GM04503 (cell line): ENCODE measurements around the gene PLXNA4.

Source experiments
- DNase-seq: peaks from one replicate; pipeline ENCODE4 v3.0.0-alpha.2; 2012; ENCODE audit warnings: low read depth

The PLXNA4 gene

GRCh38 chr7:132318352-132319318, 257.6 kb downstream of the PLXNA4 start:
- no peak for DNase-seq

DNA sequence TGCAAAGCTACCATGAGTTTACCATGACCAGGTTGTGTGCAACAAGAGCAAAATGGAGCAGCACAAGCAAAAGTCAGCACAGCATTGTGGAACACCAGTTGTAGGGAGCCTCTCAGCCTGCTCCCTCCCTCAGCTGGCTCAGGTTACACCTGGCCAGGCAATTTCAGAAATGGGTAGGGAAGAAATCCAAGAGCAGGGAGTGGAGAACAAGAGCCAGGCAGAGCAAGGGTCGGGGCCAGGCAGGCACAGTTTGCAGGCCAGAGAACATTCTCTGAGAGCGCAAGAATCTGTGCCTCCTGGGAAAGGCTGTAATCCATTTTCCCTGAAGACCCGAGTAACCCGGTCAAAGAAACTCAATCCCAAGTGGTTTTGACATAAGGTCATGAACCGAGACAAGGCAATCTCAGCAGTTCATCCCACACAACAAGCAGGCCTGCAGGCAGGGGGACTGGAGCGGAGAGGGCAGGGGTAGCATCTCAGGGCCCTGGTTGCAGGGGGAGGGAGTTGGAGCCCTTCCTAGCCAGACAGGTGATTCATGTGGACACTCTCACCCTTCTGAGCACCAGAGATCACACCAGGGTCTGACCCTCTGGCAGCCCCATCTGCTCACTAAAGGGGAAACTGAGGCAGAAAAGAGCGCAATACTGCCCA, 258.4 kb downstream of the PLXNA4 start:
- DNase-seq, result no peak

DNA sequence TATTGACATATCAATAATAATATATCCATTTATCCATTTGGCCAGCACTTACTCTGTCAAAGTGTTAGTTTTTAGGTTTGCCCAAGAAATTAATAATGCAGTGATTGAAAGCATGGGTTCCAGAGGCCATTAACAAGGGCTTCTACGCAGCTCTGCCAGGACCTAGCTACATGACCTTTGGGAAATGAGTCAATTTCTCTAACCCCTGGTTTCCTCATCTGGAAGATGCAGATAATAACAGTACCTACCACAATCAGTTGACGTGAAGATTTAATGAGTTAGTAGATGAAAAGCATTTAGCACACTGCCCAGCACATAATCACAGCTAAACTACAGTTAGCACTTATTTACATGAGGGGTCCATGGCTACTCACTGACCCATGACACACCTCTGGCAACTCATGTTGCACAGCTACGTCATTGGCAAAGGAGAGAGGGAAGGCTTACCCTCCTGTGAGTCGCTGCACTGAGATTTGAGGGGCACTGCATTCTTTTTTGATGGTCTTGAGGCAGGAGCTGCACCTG, 263.7 kb downstream of the PLXNA4 start:
- DNase-seq, result no peak

DNA sequence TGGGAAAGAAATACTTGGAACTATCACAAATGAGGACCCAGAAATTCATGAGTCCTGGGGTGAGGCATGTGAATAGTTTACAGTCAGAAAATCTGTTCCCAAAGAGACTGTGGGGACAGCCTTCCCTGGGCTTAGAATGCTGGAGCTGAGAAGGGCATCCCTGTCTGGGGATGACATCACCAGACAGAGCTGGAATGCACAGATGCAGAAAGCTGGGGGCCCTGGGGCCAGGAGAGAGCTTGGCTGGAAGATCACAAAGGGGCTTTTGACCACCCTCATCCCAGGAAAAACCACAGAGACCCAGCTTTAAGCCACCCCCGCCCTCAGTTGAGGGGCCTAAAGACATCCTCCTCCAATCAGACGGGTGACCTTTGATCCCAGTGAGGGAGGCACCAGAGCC, 264.5 kb downstream of the PLXNA4 start:
- no peak for DNase-seq

- DNase-seq, result no peak
Observed at GRCh38 chr7:132309102-132309805, 267.0 kb downstream of the PLXNA4 start.

DNA sequence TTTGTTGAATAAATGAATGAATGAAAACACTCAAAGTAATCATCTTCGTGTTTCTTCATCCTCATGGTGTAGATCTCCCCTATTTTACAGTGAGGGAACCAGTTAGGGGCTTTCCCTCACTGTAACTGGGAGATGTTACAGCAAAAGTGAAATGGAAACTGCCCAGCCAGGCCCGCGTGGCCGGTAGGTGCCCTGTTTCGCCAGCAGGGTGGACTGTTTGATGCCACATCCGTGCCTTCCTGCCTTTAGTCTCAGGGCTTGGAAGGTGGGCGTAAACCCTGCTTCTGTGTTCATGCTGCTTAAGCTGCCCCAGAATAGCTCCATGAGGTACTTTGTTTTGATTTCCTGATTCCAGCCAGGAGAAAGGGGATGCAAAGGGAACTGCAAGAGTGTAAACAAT, 268.8 kb downstream of the PLXNA4 start:
- no peak for DNase-seq

- DNase-seq, result no peak
Observed at GRCh38 chr7:132300599-132301277, 275.5 kb downstream of the PLXNA4 start.

DNA sequence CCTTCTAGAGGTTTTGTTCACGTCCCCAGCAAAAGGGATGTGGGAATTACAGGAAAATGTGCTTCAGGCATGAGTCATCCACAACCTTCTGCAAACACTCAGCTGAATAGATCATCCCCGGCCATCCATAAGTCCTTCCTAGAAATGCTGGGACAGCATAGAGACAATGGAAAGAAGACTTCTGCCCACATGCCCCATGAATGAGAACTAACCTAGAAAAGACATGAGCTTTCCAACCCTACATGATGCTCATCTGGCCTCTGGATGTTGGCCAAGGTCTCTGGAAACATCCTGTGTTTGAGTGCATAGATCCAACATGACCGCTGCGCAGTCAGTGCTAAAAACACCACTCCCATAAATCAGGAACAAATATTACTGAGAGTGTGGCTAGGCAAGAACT, 277.5 kb downstream of the PLXNA4 start:
- peak; percentile 11 for DNase-seq

GRCh38 chr7:132296820-132297219, 279.4 kb downstream of the PLXNA4 start:
- no peak for DNase-seq

GRCh38 chr7:132295175-132295574, 281.1 kb downstream of the PLXNA4 start:
- no peak for DNase-seq

DNA sequence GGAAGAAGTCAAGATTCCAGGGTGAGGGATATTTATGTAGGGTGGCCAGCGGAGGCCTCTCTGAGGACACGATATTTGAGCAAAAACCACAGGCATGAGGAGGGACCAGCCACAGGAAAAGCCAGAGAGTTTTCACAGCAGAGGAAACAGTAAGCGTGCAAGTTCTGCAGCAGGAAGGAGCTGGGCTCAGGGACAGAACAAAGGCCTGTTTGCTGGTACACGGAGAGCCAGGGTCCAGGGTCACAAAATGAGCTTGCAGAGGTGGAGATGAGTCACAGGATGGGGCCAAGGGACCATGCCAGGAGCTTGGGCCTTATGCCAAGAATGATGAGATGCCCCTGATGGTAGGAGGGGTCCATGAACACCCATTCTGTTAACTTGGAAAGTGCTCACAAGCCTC, 283.5 kb downstream of the PLXNA4 start:
- DNase-seq, result no peak

GRCh38 chr7:132291481-132291880, 284.8 kb downstream of the PLXNA4 start:
- no peak for DNase-seq

GRCh38 chr7:132290021-132290420, 286.2 kb downstream of the PLXNA4 start:
- DNase-seq, result no peak

GRCh38 chr7:132286836-132287235, 289.4 kb downstream of the PLXNA4 start:
- DNase-seq, result no peak

GRCh38 chr7:132280335-132280734, 295.9 kb downstream of the PLXNA4 start:
- no peak for DNase-seq

GRCh38 chr7:132279718-132280117, 296.6 kb downstream of the PLXNA4 start:
- no peak for DNase-seq

GRCh38 chr7:132276976-132277725, 299.1 kb downstream of the PLXNA4 start:
- DNase-seq, result peak; percentile 3

- DNase-seq, result no peak
Observed at GRCh38 chr7:132276234-132276630, 300.0 kb downstream of the PLXNA4 start.

GRCh38 chr7:132275416-132276233, 300.6 kb downstream of the PLXNA4 start:
- no peak for DNase-seq

DNA sequence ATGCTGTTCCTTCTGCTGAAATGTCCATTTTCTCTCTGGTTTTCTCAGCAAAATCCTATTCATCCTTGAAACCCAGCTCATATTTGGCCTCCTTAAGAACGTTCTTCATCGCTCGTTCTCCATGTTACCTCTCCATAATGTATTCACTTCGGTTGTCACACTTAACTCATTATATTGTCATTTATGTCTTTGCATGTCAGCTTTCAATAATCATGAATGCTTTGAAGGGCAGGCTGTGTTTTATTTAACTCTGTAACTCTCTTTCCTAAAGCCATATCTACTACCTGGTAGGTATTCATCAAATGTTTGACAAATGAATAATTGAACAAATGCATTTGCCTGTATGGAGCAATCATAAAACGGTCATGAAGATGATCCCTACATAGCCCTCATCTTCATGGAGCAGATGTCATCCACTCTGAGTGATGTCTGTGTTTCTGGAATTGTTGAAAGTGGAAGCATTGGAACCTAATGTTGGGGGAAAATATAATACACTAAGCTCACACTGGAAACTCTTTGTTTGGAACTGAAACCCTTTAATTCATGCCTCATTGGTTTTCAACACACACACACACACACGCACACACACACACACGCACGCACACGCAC, 303.4 kb downstream of the PLXNA4 start:
- DNase-seq, result no peak
